Thoracic aorta (tissue), 2 donors: Measurements from ENCODE around the gene SCAMP5. TPM values are rescaled to one million over a fixed set of nuclear protein-coding genes. Genes with fewer than 3 reads are reported as not detected.

ENCODE experiments used
- ATAC-seq: fragments of 150-250 bp; one replicate; pipeline ENCODE4 v1.8.0; 2017; ENCODE audit warnings: low read depth; ENCODE audit not compliant: insufficient number of reproducible peaks, low FRiP score
- DNase-seq: peaks from one replicate; pipeline ENCODE4 v3.0.0-alpha.2; 2020; ENCODE audit warnings: low spot score
- H3K27ac ChIP-seq, 2 donors: fragments of 200-600 bp; sonication (generic); 1 replicate in 1 of 2; 2 replicates in 1 of 2; pipeline ENCODE4 v1.5.1; 2016; ENCODE audit warnings: mild to moderate bottlenecking in 2 of 2, moderate library complexity in 2 of 2
- H3K27me3 ChIP-seq: fragments of 200-600 bp; sonication (generic); replicated peaks from 2 replicates; pipeline ENCODE4 v1.6.0; 2016; ENCODE audit warnings: mild to moderate bottlenecking; ENCODE audit not compliant: insufficient read depth
- H3K36me3 ChIP-seq: fragments of 200-600 bp; sonication (generic); one replicate; pipeline ENCODE4 v1.5.1; 2016
- H3K4me1 ChIP-seq, 2 donors: fragments of 200-600 bp; sonication (generic); 1 replicate in 1 of 2; 2 replicates in 1 of 2; pipeline versions ENCODE4 v1.5.1 to v1.6.0; 2016; ENCODE audit warnings: low read depth in 2 of 2, mild to moderate bottlenecking in 1 of 2; ENCODE audit not compliant: control insufficient read depth in 1 of 2
- H3K4me3 ChIP-seq: fragments of 200-600 bp; sonication (generic); 2 replicates; pipeline ENCODE4 v1.5.1; 2016; ENCODE audit warnings: mild to moderate bottlenecking
- H3K9me3 ChIP-seq: fragments of 200-600 bp; sonication (generic); 2 replicates; pipeline ENCODE4 v1.5.1; 2016
- CTCF ChIP-seq: fragments of 200-600 bp; sonication (generic); IDR thresholded peaks from one replicate; pipeline ENCODE4 v1.5.1; 2019; ENCODE audit warnings: antibody characterized with exemption
- total RNA-seq, 2 donors: library from RNA; depleted of rRNA; stranded (reverse); fragments of >200 nt; gene quantifications; one replicate each; pipeline versions ENCODE4 v1.1.0 to v1.2.3, GENCODE V29; 2016

SCAMP5 gene
- total RNA-seq, 2 donors from 2014 or later = 1.5 to 3.5 TPM

- TF ChIP-seq CTCF = peak; percentile 32
- H3K36me3 ChIP-seq = no peaks in the 10 kb centered on the region
- peaks cover 16 to 50% of the 10 kb centered on the region in 2 donors for H3K4me1 ChIP-seq
- no peaks in the 10 kb centered on the region for H3K27me3 ChIP-seq
- no peaks in the 10 kb centered on the region for H3K9me3 ChIP-seq
- ATAC-seq = no peak
- H3K4me3 ChIP-seq = peak overlapping the region; percentile 74
- peak; percentile 19 for DNase-seq
- H3K27ac ChIP-seq = peak overlapping the region; percentile 87 to 89
Observed at GRCh38 chr15:74955796-74956647, 39.3 kb upstream of the SCAMP5 start.

DNA sequence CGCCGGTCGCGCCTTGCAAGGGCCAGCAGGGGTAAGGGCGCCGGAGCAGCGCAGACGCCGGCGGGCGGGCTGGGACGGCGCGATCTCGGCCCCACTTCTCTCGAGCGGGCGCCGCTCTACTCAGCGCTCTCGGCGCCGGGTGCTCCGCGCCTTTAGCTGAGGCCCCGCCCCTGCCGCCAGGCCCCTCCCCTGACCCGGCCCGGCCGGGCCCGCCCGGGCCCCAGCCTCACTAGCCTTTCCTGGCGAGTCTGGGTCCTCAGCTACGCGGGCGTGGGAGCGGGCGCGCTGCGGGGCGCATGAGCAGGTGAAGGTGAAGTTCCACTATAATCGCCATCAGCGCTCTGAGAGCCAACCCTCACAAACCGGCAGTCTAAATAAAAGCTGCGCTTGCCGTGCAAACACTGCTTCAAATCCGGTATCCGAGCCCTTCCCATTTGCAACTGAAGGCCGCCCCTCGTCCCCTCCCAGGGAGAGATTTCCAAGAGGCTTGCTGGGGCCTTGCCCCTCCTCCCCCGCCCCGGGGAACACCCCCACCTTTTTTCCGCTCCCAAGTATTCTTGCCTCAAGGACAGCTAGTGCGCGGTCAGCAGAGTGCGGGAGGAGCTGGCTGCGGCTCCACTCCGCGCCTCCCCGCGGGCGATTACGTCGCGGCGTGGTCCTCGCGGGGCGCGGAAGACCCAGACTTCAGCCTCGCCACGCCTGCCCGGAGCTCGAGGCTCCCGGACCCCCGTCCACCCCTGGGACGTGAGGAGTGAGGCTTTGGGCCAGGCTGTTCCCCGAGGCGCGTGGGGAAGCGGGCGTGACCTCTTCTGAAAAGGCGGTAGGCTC lies 38.5 kb upstream of the SCAMP5 start, which contains the start of gene RPP25:
Gene RPP25, minus strand, starts transcription at position 125 of the 828 bp plus-strand sequence. CDS start 189 bp downstream, outside the sequence.
- H3K9me3 ChIP-seq = no peaks in the 10 kb centered on the region
- H3K36me3 ChIP-seq = no peaks in the 10 kb centered on the region
- peak within 1 kb of the TSS; percentile 87 to 89 for H3K27ac ChIP-seq
- DNase-seq (peak; percentile 25), ATAC-seq (peak; percentile 62)
- peak within 1 kb of the TSS; percentile 74 for H3K4me3 ChIP-seq
- no peaks in the 10 kb centered on the region for H3K27me3 ChIP-seq
- peaks cover 16 to 50% of the 10 kb centered on the region in 2 donors for H3K4me1 ChIP-seq
- no peak for TF ChIP-seq CTCF

DNA sequence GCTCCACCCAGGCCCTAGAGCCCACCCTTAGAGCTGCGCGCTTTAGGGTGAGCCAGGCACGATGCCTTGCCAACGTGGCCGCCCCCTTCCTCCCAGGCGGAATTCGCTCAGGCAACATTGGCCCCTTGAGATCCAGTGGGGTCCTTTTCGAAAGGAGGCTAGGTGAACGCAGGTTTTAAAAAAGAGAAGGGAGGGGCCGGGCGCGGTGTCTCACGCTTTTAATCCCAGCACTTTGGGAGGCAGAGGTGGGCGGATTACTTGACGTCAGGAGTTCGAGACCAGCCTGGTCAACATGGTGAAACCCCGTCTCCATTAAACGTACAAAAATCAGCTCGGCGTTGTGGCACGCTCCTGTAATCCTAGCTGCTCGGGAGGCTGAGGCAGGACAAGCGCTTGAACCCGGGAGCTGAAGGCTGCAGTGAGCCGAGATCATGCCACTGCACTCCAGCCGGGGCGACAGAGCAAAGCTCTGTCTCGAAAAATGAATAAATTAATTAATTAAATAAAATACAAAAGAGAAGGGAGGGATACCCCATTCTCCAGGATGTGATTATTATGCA lies 37.8 kb upstream of the SCAMP5 start:
- no peak for TF ChIP-seq CTCF
- H3K36me3 ChIP-seq = no peaks in the 10 kb centered on the region
- H3K27ac ChIP-seq = peak overlapping the region; percentile 87 to 89
- DNase-seq = no peak
- no peaks in the 10 kb centered on the region for H3K9me3 ChIP-seq
- no peaks in the 10 kb centered on the region for H3K27me3 ChIP-seq
- H3K4me3 ChIP-seq = peak overlapping the region; percentile 74
- H3K4me1 ChIP-seq = peaks cover 16 to 50% of the 10 kb centered on the region in 2 donors
- ATAC-seq = peak; percentile 14

GRCh38 chr15:74958320-74958907 lies 36.9 kb upstream of the SCAMP5 start:
- Histone ChIP-seq H3K4me1 (peaks cover 16 to 50% of the 10 kb centered on the region in 2 donors), H3K27me3 (no peaks in the 10 kb centered on the region), H3K4me3 (peak overlapping the region; percentile 74), H3K36me3 (no peaks in the 10 kb centered on the region), H3K27ac (peak overlapping the region; percentile 38 to 87), H3K9me3 (no peaks in the 10 kb centered on the region)
- no peak for ATAC-seq
- peak; percentile 57 for TF ChIP-seq CTCF
- peak; percentile 32 for DNase-seq
